Calu3 (cell line): Measurements from ENCODE around the gene PARD3. TPM values are rescaled to one million over a fixed set of nuclear protein-coding genes. Genes with fewer than 3 reads are reported as not detected.

Experiments
- BruUV-seq: library from RNA; stranded (reverse); fragments of 400-500 nt; replicated peaks from 2 replicates; lab custom pipeline; 2021; lab: Mats Ljungman, UMichigan
- CTCF ChIA-PET: fragments of 300-600 bp; sonication (Branson Sonifier 250); formaldehyde crosslinking; loops from one replicate; lab custom pipeline; 2022; ENCODE audit warnings: antibody characterized with exemption; lab: Charles Lee
- DNase-seq: peaks from one replicate; pipeline ENCODE4 v3.0.0; 2022
- H3K27ac Mint-ChIP-seq: one replicate; pipeline ENCODE4 v1.8.0; 2022; ENCODE audit warnings: mixed read lengths; ENCODE audit not compliant: unreplicated experiment
- H3K27me3 Mint-ChIP-seq: one replicate; pipeline ENCODE4 v1.8.0; 2022; ENCODE audit warnings: mixed read lengths; ENCODE audit not compliant: unreplicated experiment
- H3K36me3 Mint-ChIP-seq: one replicate; pipeline ENCODE4 v1.8.0; 2022; ENCODE audit warnings: mild to moderate bottlenecking, moderate library complexity, mixed read lengths; ENCODE audit not compliant: insufficient read depth, unreplicated experiment
- H3K4me1 Mint-ChIP-seq: one replicate; pipeline ENCODE4 v1.8.0; 2022; ENCODE audit warnings: mild to moderate bottlenecking, low read depth, mixed read lengths; ENCODE audit not compliant: unreplicated experiment
- H3K4me3 Mint-ChIP-seq: one replicate; pipeline ENCODE4 v1.8.0; 2022; ENCODE audit warnings: mild to moderate bottlenecking, low read depth, moderate library complexity, mixed read lengths; ENCODE audit not compliant: unreplicated experiment
- H3K9me3 Mint-ChIP-seq: one replicate; pipeline ENCODE4 v1.8.0; 2022; ENCODE audit warnings: low read depth, mixed read lengths; ENCODE audit not compliant: unreplicated experiment
- intact Hi-C: fragments of 100-400 bp; cut with micrococcal nuclease; formaldehyde crosslinking; loops from one replicate; pipeline ENCODE4 v1.10.0; 2022; ENCODE audit not compliant: unreplicated experiment
- total RNA-seq: library from RNA; stranded (reverse); gene quantifications from 2 replicates; pipeline ENCODE4 v1.2.3, GENCODE V29; 2022
- TF ChIP-seq, protein P1 (sequence below): fragments of 200-600 bp; IDR thresholded peaks from one replicate; pipeline ENCODE4 v1.8.0; 2022; ENCODE audit warnings: antibody characterized with exemption; ENCODE audit not compliant: unreplicated experiment

PARD3 gene
- total RNA-seq, 1 experiment from 2014 or later = 62.4 TPM

GRCh38 chr10:34729619-34730018 is 85.5 kb downstream of the PARD3 start:
- Mint-ChIP-seq H3K36me3 (no peaks in the 10 kb centered on the region), H3K4me3 (no peak overlapping the region), H3K27me3 (no peaks in the 10 kb centered on the region), H3K9me3 (no peaks in the 10 kb centered on the region), H3K4me1 (peaks cover 48% of the 10 kb centered on the region), H3K27ac (no peak overlapping the region)
- CTCF ChIA-PET = interaction anchor here (0.7 kb wide), 1 partner anchor 137 kb away, joined by 3 read pairs; no protein-coding TSS in a partner anchor
- intact Hi-C loops = no loop called here
- TF ChIP-seq, protein P1, sequence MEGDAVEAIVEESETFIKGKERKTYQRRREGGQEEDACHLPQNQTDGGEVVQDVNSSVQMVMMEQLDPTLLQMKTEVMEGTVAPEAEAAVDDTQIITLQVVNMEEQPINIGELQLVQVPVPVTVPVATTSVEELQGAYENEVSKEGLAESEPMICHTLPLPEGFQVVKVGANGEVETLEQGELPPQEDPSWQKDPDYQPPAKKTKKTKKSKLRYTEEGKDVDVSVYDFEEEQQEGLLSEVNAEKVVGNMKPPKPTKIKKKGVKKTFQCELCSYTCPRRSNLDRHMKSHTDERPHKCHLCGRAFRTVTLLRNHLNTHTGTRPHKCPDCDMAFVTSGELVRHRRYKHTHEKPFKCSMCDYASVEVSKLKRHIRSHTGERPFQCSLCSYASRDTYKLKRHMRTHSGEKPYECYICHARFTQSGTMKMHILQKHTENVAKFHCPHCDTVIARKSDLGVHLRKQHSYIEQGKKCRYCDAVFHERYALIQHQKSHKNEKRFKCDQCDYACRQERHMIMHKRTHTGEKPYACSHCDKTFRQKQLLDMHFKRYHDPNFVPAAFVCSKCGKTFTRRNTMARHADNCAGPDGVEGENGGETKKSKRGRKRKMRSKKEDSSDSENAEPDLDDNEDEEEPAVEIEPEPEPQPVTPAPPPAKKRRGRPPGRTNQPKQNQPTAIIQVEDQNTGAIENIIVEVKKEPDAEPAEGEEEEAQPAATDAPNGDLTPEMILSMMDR = no peak
- no peak for DNase-seq
- no TSS peak for BruUV-seq

DNA sequence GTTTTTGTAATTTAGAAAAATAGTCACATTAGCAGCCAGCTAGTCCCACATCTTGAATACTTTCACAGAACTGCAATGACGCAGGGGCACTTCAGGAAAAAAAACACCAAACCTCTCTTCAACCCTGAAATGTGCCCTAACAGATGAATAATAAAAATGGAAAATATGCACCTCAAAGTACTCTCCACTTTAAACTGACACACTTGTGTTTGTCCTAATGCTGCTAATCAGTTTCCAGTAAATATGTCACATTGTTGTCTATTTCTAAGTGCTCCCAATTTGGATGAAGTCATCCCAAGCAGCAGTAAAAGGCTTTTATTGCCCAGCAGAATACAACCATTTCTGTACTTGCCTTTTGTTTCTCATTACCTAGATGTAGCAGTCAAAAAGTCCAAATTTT is 86.7 kb downstream of the PARD3 start:
- peaks cover 59% of the 10 kb centered on the region for H3K4me1 Mint-ChIP-seq
- intact Hi-C loops = no loop called here
- CTCF ChIA-PET = no interaction called here
- no peak for DNase-seq
- no peaks in the 10 kb centered on the region for H3K27me3 Mint-ChIP-seq
- BruUV-seq = no TSS peak
- H3K4me3 Mint-ChIP-seq = no peak overlapping the region
- no peak overlapping the region for H3K27ac Mint-ChIP-seq
- H3K36me3 Mint-ChIP-seq = no peaks in the 10 kb centered on the region
- no peaks in the 10 kb centered on the region for H3K9me3 Mint-ChIP-seq
- TF ChIP-seq, protein P1 = no peak

GRCh38 chr10:34727595-34728033 is 87.5 kb downstream of the PARD3 start:
- H3K4me1 Mint-ChIP-seq = peaks cover 53% of the 10 kb centered on the region
- BruUV-seq = no TSS peak
- TF ChIP-seq, protein P1 = no peak
- CTCF ChIA-PET = interaction anchor here (0.6 kb wide), 1 partner anchor 13 kb away, joined by 3 read pairs; no protein-coding TSS in a partner anchor
- no peaks in the 10 kb centered on the region for H3K27me3 Mint-ChIP-seq
- intact Hi-C loops = loop anchor here (2.0 kb wide), 1 partner anchor 85 kb away; no protein-coding TSS in a partner anchor
- DNase-seq = no peak
- H3K27ac Mint-ChIP-seq = no peak overlapping the region
- no peaks in the 10 kb centered on the region for H3K9me3 Mint-ChIP-seq
- H3K4me3 Mint-ChIP-seq = no peak overlapping the region
- H3K36me3 Mint-ChIP-seq = no peaks in the 10 kb centered on the region

DNA sequence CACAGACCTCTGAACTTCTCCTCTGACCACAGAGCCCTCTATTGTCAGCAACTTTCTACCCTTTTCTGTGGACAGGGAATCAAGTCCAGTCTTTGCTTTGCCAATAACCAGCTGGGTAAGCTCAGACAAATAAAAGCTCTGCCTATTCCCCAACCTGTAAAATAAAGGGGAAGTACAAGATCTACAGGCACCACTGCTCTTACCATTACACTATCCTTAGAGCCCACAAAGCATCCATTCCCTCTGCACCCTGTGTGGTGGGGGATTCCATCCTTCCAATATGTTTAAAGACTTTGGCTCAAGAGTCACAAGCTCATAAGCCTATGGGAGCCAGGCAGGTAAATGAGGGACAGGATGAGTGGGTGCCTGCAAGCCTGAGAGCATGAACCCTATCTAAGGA is 88.2 kb downstream of the PARD3 start:
- BruUV-seq = no TSS peak
- DNase-seq = no peak
- Mint-ChIP-seq H3K36me3 (no peaks in the 10 kb centered on the region), H3K27me3 (no peaks in the 10 kb centered on the region), H3K4me3 (no peak overlapping the region), H3K4me1 (peaks cover 45% of the 10 kb centered on the region), H3K9me3 (no peaks in the 10 kb centered on the region), H3K27ac (no peak overlapping the region)
- TF ChIP-seq, protein P1 = no peak
- CTCF ChIA-PET = interaction anchor here (0.6 kb wide), 1 partner anchor 12 kb away, joined by 3 read pairs; no protein-coding TSS in a partner anchor
- intact Hi-C loops = loop anchor here (2.0 kb wide), 1 partner anchor 86 kb away; no protein-coding TSS in a partner anchor
